ENCODE results near the gene SMIM1.

SMIM1 gene

GRCh38 chr1:3777078-3777547, 4.6 kb downstream of the SMIM1 start:
- no peak for TF ChIP-seq CTCF (IDR thresholded peaks at IDR 0.05; ENCODE audit: insufficient read depth, low read depth, low read length, missing control alignments)
- no peak overlapping the region for H3K4me3 ChIP-seq (ENCODE audit: low read length)
- no peak for DNase-seq (ENCODE audit: low read depth)

- DNase-seq (ENCODE audit: low read depth), result no peak
- no peak overlapping the region for H3K4me3 ChIP-seq (ENCODE audit: low read length)
- TF ChIP-seq CTCF (IDR thresholded peaks at IDR 0.05; ENCODE audit: insufficient read depth, low read depth, low read length, missing control alignments), result no peak
These were observed 5.4 kb downstream of the SMIM1 start for GRCh38 chr1:3777647-3778589.

- no peak for TF ChIP-seq CTCF (IDR thresholded peaks at IDR 0.05; ENCODE audit: insufficient read depth, low read depth, low read length, missing control alignments)
- H3K4me3 ChIP-seq (ENCODE audit: low read length), result no peak overlapping the region
- no peak for DNase-seq (ENCODE audit: low read depth)
These were observed 6.2 kb downstream of the SMIM1 start for GRCh38 chr1:3778590-3779264.

GRCh38 chr1:3779265-3779911, 6.8 kb downstream of the SMIM1 start:
- DNase-seq (ENCODE audit: low read depth), result no peak
- TF ChIP-seq CTCF (IDR thresholded peaks at IDR 0.05; ENCODE audit: insufficient read depth, low read depth, low read length, missing control alignments), result no peak
- H3K4me3 ChIP-seq (ENCODE audit: low read length), result no peak overlapping the region

GRCh38 chr1:3779912-3780416, 7.4 kb downstream of the SMIM1 start:
- TF ChIP-seq CTCF (IDR thresholded peaks at IDR 0.05; ENCODE audit: insufficient read depth, low read depth, low read length, missing control alignments), result no peak

GRCh38 chr1:3780901-3781300, 8.4 kb downstream of the SMIM1 start:
- no peak for DNase-seq (ENCODE audit: low read depth)
- no peak overlapping the region for H3K4me3 ChIP-seq (ENCODE audit: low read length)
- no peak for TF ChIP-seq CTCF (IDR thresholded peaks at IDR 0.05; ENCODE audit: insufficient read depth, low read depth, low read length, missing control alignments)

More at GRCh38 chr1:3779912-3780416, 7.4 kb downstream of the SMIM1 start:
- no peak overlapping the region for H3K4me3 ChIP-seq (ENCODE audit: low read length)
- no peak for DNase-seq (ENCODE audit: low read depth)

Measured in epithelial cell of esophagus (primary cell).